Thyroid gland (tissue), 4 donors: ENCODE results near the gene BPHL.

ENCODE experiments used
- POLR2A ChIP-seq, 2 donors: fragments of 450-650 bp; IDR thresholded peaks; one replicate each; pipeline ENCODE4 v1.6.1; 2017; ENCODE audit warnings: antibody characterized with exemption in 2 of 2, mild to moderate bottlenecking in 2 of 2, moderate library complexity in 1 of 2
- TF ChIP-seq, protein P1 (sequence below), 6 experiments: fragments of 200-600 bp in 3 of 6; fragments of 450-650 bp in 3 of 6; sonication (generic) in 3 of 6; IDR thresholded peaks; one replicate each; pipeline ENCODE4 v1.5.1; 2016 to 2019; ENCODE audit warnings: antibody characterized with exemption in 6 of 6, mild to moderate bottlenecking in 2 of 6, inconsistent platforms in 1 of 6, moderate library complexity in 1 of 6

DNA sequence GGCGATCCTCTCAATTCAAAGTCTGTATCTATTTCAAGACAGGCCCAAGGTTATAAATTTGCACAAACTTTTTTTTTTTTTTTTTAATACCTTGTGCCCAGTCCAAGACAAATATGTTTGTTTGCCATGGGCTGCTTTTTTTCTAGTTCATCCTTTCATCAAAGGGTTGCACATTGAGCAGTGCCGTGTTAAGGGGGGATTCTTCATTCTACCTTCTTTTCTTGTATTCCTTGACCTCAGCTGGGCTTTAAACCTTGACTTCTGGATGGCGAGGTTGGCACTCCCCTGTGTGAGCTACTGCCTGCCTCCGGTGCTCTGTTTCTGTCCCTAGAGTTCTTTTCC lies 42.8 kb upstream of the BPHL start:
- TF ChIP-seq, protein P1, sequence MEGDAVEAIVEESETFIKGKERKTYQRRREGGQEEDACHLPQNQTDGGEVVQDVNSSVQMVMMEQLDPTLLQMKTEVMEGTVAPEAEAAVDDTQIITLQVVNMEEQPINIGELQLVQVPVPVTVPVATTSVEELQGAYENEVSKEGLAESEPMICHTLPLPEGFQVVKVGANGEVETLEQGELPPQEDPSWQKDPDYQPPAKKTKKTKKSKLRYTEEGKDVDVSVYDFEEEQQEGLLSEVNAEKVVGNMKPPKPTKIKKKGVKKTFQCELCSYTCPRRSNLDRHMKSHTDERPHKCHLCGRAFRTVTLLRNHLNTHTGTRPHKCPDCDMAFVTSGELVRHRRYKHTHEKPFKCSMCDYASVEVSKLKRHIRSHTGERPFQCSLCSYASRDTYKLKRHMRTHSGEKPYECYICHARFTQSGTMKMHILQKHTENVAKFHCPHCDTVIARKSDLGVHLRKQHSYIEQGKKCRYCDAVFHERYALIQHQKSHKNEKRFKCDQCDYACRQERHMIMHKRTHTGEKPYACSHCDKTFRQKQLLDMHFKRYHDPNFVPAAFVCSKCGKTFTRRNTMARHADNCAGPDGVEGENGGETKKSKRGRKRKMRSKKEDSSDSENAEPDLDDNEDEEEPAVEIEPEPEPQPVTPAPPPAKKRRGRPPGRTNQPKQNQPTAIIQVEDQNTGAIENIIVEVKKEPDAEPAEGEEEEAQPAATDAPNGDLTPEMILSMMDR (IDR thresholded peaks at IDR 0.05) = no peak
- TF ChIP-seq POLR2A (IDR thresholded peaks at IDR 0.05) = no peak
